Endodermal cell (in vitro differentiated cells): ENCODE results near the gene NECTIN4. TPM values are rescaled to one million over a fixed set of nuclear protein-coding genes. Genes with fewer than 3 reads are reported as not detected.

ENCODE experiments used
- DNase-seq: peaks from one replicate; pipeline ENCODE4 v3.0.0-alpha.2; 2017
- H3K27ac ChIP-seq: 2 replicates; pipeline ENCODE4 v1.5.1; 2013; ENCODE audit warnings: mild to moderate bottlenecking, low read depth, low read length, moderate library complexity
- H3K27me3 ChIP-seq: 2 replicates; pipeline ENCODE4 v1.6.1; 2013; ENCODE audit warnings: mild to moderate bottlenecking, low read length, moderate library complexity; ENCODE audit not compliant: insufficient read depth, control insufficient read depth, poor library complexity, severe bottlenecking
- H3K36me3 ChIP-seq: 2 replicates; pipeline ENCODE4 v1.7.0; 2013; ENCODE audit warnings: mild to moderate bottlenecking, low read length, moderate library complexity; ENCODE audit not compliant: control insufficient read depth, insufficient read depth
- H3K4me1 ChIP-seq: one replicate; pipeline ENCODE4 v1.7.0; 2013; ENCODE audit warnings: low read length; ENCODE audit not compliant: control insufficient read depth, insufficient read depth
- H3K4me3 ChIP-seq: 2 replicates; pipeline ENCODE4 v1.5.1; 2013; ENCODE audit warnings: mild to moderate bottlenecking, low read length, moderate library complexity
- H3K9ac ChIP-seq: 2 replicates; pipeline ENCODE4 v1.6.1; 2013; ENCODE audit warnings: mild to moderate bottlenecking, low read length, moderate library complexity; ENCODE audit not compliant: poor library complexity, severe bottlenecking; ENCODE audit errors: extremely low read depth
- H3K9me3 ChIP-seq: 2 replicates; pipeline ENCODE4 v1.6.1; 2013; ENCODE audit warnings: mild to moderate bottlenecking, low read length, moderate library complexity; ENCODE audit not compliant: control insufficient read depth
- H3K27ac Mint-ChIP-seq: 2 replicates; pipeline ENCODE4 v1.8.0; 2020; ENCODE audit warnings: mixed read lengths
- H3K27me3 Mint-ChIP-seq: 2 replicates; pipeline ENCODE4 v1.8.0; 2021; ENCODE audit warnings: mild to moderate bottlenecking, mixed read lengths; ENCODE audit not compliant: insufficient read depth
- H3K36me3 Mint-ChIP-seq: 2 replicates; pipeline ENCODE4 v1.8.0; 2020; ENCODE audit warnings: low read depth, mixed read lengths
- H3K4me1 Mint-ChIP-seq: 2 replicates; pipeline ENCODE4 v1.8.0; 2020; ENCODE audit warnings: mixed read lengths
- H3K4me3 Mint-ChIP-seq: 2 replicates; pipeline ENCODE4 v1.8.0; 2020; ENCODE audit warnings: mild to moderate bottlenecking, moderate library complexity, mixed read lengths
- H3K9me3 Mint-ChIP-seq: 2 replicates; pipeline ENCODE4 v1.8.0; 2020; ENCODE audit warnings: mild to moderate bottlenecking, mixed read lengths
- CTCF ChIP-seq: fragments of 200-600 bp; sonication (generic); conservative IDR thresholded peaks from 2 replicates; pipeline ENCODE4 v1.5.0; 2021; ENCODE audit warnings: antibody characterized with exemption, mild to moderate bottlenecking
- WGBS, 2 experiments: methylation state at CpG; one replicate each; pipeline versions ENCODE4 v1.1.5 to v1.1.7; 2013; ENCODE audit warnings: missing lambda C conversion rate in 2 of 2, mixed read lengths in 1 of 2; ENCODE audit not compliant: insufficient coverage in 1 of 2, insufficient read length in 1 of 2; 5-methylcytosine and 5-hydroxymethylcytosine counted together
- total RNA-seq, 2 donors: library from RNA; stranded (reverse); fragmentation: NEBNext Ultra II Directional in 1 of 2; extraction: Animal tissue kit (Norgen Biotek cat#: 25700) in 1 of 2; gene quantifications; 2 replicates in 1 of 2; 3 replicates in 1 of 2; pipeline ENCODE4 v1.2.1, GENCODE V29; 2021

The NECTIN4 gene
- total RNA-seq, 2 donors from 2014 or later: not detected

- Histone ChIP-seq H3K9ac (no peak overlapping the region), H3K4me3 (no peak overlapping the region), H3K27ac (no peak overlapping the region), H3K27me3 (no peaks in the 10 kb centered on the region), H3K4me1 (peaks cover 8% of the 10 kb centered on the region), H3K36me3 (peaks cover 78% of the 10 kb centered on the region), H3K9me3 (no peaks in the 10 kb centered on the region)
- H3K27ac Mint-ChIP-seq: no peak overlapping the region
- peaks cover 14% of the 10 kb centered on the region for H3K4me1 Mint-ChIP-seq
- no peaks in the 10 kb centered on the region for H3K27me3 Mint-ChIP-seq
- WGBS, 2 experiments: 90 to 94% methylated on average over 2 to 6 of the region's 6 CpGs
- DNase-seq: no peak
- no peak overlapping the region for H3K4me3 Mint-ChIP-seq
- TF ChIP-seq CTCF: no peak
- H3K36me3 Mint-ChIP-seq: peaks cover 74% of the 10 kb centered on the region
- H3K9me3 Mint-ChIP-seq: no peaks in the 10 kb centered on the region
Measured at GRCh38 chr1:161122967-161123366, 33.6 kb upstream of the NECTIN4 start.

- peaks cover 63% of the 10 kb centered on the region for H3K36me3 Mint-ChIP-seq
- Histone ChIP-seq H3K9ac (no peak overlapping the region), H3K27me3 (no peaks in the 10 kb centered on the region), H3K9me3 (no peaks in the 10 kb centered on the region), H3K4me1 (peaks cover 8% of the 10 kb centered on the region), H3K27ac (no peak overlapping the region), H3K36me3 (peaks cover 67% of the 10 kb centered on the region), H3K4me3 (no peak overlapping the region)
- H3K27ac Mint-ChIP-seq: peak overlapping the region; percentile 26
- peaks cover 17% of the 10 kb centered on the region for H3K4me1 Mint-ChIP-seq
- 92 to 96% methylated on average over 4 of the region's 4 CpGs for WGBS, 2 experiments
- TF ChIP-seq CTCF: no peak
- H3K27me3 Mint-ChIP-seq: no peaks in the 10 kb centered on the region
- H3K4me3 Mint-ChIP-seq: no peak overlapping the region
- no peak for DNase-seq
- H3K9me3 Mint-ChIP-seq: no peaks in the 10 kb centered on the region
Measured at GRCh38 chr1:161121834-161122233, 32.5 kb upstream of the NECTIN4 start.

GRCh38 chr1:161121042-161121650, 31.8 kb upstream of the NECTIN4 start:
- WGBS, 2 experiments: 90 to 100% methylated on average over 1 to 2 of the region's 3 CpGs

More at GRCh38 chr1:161121042-161121650, 31.8 kb upstream of the NECTIN4 start:
- H3K9me3 ChIP-seq: no peaks in the 10 kb centered on the region
- Mint-ChIP-seq H3K9me3 (no peaks in the 10 kb centered on the region), H3K4me1 (peaks cover 17% of the 10 kb centered on the region), H3K27me3 (no peaks in the 10 kb centered on the region), H3K36me3 (peaks cover 59% of the 10 kb centered on the region), H3K27ac (no peak overlapping the region), H3K4me3 (no peak overlapping the region)
- peaks cover 8% of the 10 kb centered on the region for H3K4me1 ChIP-seq
- no peak for DNase-seq
- H3K4me3 ChIP-seq: no peak overlapping the region
- peaks cover 62% of the 10 kb centered on the region for H3K36me3 ChIP-seq
- no peak for TF ChIP-seq CTCF
- H3K27me3 ChIP-seq: no peaks in the 10 kb centered on the region
- H3K27ac ChIP-seq: no peak overlapping the region
- no peak overlapping the region for H3K9ac ChIP-seq
